HG03432 (cell line): ENCODE results near the gene HPRT1.
"Not testable (repeated sequence)": the region's sequence is repeated elsewhere in the genome, so short reads cannot be mapped to it uniquely, and the experiment has no call there.

Source experiments
- ATAC-seq: cut with Tn5 transposase; IDR thresholded peaks from one replicate; pipeline ENCODE4 v1.9.1; 2021; ENCODE audit warnings: mild to moderate bottlenecking, moderate library complexity; ENCODE audit not compliant: unreplicated experiment

HPRT1 gene

GRCh38 chrX:134460005-134460861 is at the start of gene HPRT1:
HPRT1 (plus strand) TSS chrX:134460165; CDS start chrX:134460312, 147 bp downstream.
- ATAC-seq, result peak; percentile 95

- ATAC-seq, result no peak
Measured at GRCh38 chrX:134416087-134416486, 43.9 kb upstream of the HPRT1 start.

GRCh38 chrX:134418317-134419113 is 41.5 kb upstream of the HPRT1 start:
- ATAC-seq, result no peak

GRCh38 chrX:134419784-134420183 is 40.2 kb upstream of the HPRT1 start:
- no peak for ATAC-seq

- no peak for ATAC-seq
Measured at GRCh38 chrX:134423606-134424005, 36.4 kb upstream of the HPRT1 start.

- ATAC-seq, result no peak
Measured at GRCh38 chrX:134426281-134426680, 33.7 kb upstream of the HPRT1 start.

- ATAC-seq, result peak; percentile 54
Measured at GRCh38 chrX:134431894-134432293, 28.1 kb upstream of the HPRT1 start.

GRCh38 chrX:134435894-134436293 is 24.1 kb upstream of the HPRT1 start:
- ATAC-seq, result no peak

- ATAC-seq, result peak; percentile 74
Measured at GRCh38 chrX:134443020-134443419, 16.9 kb upstream of the HPRT1 start.

GRCh38 chrX:134443461-134443860 is 16.5 kb upstream of the HPRT1 start:
- ATAC-seq, result no peak

GRCh38 chrX:134444681-134445080 is 15.3 kb upstream of the HPRT1 start:
- ATAC-seq, result no peak

- no peak for ATAC-seq
Measured at GRCh38 chrX:134452596-134452995, 7.4 kb upstream of the HPRT1 start.

- ATAC-seq, result no peak
Measured at GRCh38 chrX:134453631-134454030, 6.3 kb upstream of the HPRT1 start.

- ATAC-seq, result no peak
Measured at GRCh38 chrX:134454506-134454905, 5.5 kb upstream of the HPRT1 start.

- ATAC-seq, result no peak
Measured at GRCh38 chrX:134457708-134458107, 2.3 kb upstream of the HPRT1 start.

- ATAC-seq, result peak; percentile 21
Measured at GRCh38 chrX:134459683-134460004, 321 bp upstream of the HPRT1 start.

- ATAC-seq, result peak; percentile 10
Measured at GRCh38 chrX:134460862-134461220, 876 bp downstream of the HPRT1 start.

- no peak for ATAC-seq
Measured at GRCh38 chrX:134461437-134461836, 1.5 kb downstream of the HPRT1 start.

- ATAC-seq, result no peak
Measured at GRCh38 chrX:134462927-134463326, 3.0 kb downstream of the HPRT1 start.

GRCh38 chrX:134464453-134464852 is 4.5 kb downstream of the HPRT1 start:
- ATAC-seq, result not testable (repeated sequence)

- no peak for ATAC-seq
Measured at GRCh38 chrX:134469486-134469885, 9.5 kb downstream of the HPRT1 start.

GRCh38 chrX:134470013-134470412 is 10.0 kb downstream of the HPRT1 start:
- ATAC-seq, result no peak
